SHP77 (cell line): ENCODE results near the gene ACOT7.
"Not testable (repeated sequence)": the region's sequence is repeated elsewhere in the genome, so short reads cannot be mapped to it uniquely, and the experiment has no call there.

Experiments
- DNase-seq, 2 experiments: peaks; one replicate each; lab custom pipeline; 2025; lab: John Stamatoyannopoulos, UW

The ACOT7 gene

GRCh38 chr1:6396998-6397397 is 3.4 kb upstream of the ACOT7 start:
- DNase-seq, result peak in 1 of 2 experiments; percentile 15

GRCh38 chr1:6395781-6396244 is 2.2 kb upstream of the ACOT7 start:
- DNase-seq, result not testable (repeated sequence)

GRCh38 chr1:6395130-6395529 is 1.6 kb upstream of the ACOT7 start:
- not testable (repeated sequence) for DNase-seq

- DNase-seq, result peak in 1 of 2 experiments; percentile 6
Measured at GRCh38 chr1:6392809-6393399, 663 bp downstream of the ACOT7 start.

DNA sequence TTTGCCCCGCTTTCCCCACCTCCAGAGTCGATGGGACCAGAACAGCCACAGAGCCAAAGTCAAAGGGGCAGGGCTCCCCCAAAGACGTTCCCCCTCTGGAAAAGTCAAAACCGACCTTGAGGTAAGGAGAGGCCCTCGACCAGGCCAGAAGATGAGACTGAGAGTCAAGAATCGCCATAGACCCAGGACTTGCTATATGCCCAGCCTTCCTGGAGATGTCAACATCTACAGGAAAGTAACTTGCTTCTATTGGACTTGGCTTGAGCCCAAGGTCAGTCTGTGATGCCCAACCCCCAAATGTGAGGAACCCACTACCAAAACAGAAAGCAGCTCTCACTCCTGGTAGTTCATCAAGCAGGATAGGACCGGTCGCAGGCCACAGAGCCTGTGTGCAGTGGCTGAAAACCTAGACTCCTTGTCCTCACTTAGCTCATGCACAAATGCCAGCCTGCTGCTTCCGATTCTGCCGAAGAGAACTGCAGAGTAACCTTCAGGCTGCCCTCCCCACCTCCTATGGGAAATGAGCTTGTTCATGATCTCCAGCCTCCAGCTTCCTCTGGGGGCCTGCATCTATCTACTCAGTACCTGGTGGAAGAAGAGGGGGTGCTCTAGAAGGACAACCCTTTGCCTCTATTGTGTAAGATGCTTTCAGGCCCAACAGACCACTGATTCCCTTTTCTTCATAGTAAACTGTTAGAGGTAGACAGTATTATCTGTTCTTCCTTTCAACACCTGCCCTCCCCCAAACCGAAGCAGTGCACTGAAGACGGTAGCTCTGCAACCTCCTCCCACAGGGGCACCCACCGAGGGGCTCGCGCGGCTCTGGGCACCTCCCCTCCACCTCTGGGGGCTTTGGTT is 1.4 kb downstream of the ACOT7 start:
- DNase-seq, result peak in 1 of 2 experiments; percentile 12

DNA sequence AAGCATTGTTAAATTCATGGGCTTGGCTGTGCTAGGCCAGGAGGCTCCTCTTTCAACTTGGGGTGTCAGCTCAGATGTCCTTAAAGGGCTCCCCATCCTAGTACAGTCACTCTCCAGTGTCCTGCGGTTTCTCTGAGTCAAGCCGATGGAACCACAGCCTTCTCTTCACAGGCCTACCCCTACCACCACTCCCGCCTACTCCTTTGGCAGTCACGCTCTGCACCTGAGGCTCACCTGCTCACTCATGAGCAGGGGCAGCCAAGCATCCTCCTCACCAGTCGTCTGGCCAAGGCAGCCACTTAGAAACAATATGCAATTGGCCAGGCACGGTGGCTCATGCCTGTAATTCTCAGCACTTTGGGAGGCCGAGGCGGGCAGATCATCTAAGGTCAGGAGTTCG is 3.6 kb downstream of the ACOT7 start:
- DNase-seq, result no peak

DNA sequence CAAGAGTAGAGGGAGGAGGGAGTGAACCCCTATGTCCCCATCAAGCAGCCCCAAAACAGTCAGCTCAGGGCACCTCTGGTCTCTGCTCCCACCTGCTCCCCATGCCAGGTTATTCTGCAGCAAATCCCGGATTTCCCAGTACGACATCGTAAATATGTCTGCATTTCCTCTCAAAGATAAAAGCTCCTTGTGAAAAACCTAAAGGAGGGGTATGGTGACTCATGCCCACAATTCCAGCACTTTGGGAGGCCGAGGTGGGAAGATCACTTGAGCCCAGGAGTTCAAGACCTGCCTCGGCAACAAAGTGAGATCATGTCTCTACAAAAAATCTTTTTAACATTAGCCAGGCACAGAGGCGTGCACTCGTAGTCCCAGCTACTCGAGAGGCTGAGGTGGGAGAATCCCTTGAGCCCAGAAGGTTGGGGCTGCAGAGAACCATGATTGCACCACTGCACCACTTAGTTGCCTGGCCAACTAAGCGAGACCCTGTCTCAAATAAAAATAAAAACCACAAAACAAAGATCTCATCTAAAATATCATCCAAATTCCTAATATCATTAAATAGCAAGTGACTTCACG is 7.1 kb downstream of the ACOT7 start:
- no peak for DNase-seq

GRCh38 chr1:6385488-6386191 is 7.9 kb downstream of the ACOT7 start:
- DNase-seq, result peak; percentile 25 to 72

- DNase-seq, result peak in 1 of 2 experiments; percentile 3
Measured at GRCh38 chr1:6384962-6385361, 8.6 kb downstream of the ACOT7 start.

DNA sequence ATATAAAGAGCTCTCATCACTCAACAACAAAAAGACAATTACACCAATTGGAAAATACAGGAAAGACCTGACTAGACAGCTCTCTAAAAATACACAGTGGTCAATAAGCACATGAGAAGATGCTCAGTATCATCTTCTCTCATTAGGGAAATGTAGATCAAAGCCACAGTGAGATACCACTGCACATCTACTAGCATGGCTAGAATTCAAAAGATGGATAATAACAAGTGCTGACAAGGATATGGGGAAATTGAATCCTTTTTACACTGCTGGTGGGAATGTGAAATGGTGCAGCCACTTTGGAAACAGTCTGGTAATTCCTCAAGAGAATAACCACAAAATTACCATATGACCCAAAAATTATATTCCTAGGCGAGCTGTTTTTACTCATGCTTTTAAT is 9.4 kb downstream of the ACOT7 start:
- DNase-seq, result no peak

- DNase-seq, result no peak
Measured at GRCh38 chr1:6380037-6380436, 13.5 kb downstream of the ACOT7 start.

DNA sequence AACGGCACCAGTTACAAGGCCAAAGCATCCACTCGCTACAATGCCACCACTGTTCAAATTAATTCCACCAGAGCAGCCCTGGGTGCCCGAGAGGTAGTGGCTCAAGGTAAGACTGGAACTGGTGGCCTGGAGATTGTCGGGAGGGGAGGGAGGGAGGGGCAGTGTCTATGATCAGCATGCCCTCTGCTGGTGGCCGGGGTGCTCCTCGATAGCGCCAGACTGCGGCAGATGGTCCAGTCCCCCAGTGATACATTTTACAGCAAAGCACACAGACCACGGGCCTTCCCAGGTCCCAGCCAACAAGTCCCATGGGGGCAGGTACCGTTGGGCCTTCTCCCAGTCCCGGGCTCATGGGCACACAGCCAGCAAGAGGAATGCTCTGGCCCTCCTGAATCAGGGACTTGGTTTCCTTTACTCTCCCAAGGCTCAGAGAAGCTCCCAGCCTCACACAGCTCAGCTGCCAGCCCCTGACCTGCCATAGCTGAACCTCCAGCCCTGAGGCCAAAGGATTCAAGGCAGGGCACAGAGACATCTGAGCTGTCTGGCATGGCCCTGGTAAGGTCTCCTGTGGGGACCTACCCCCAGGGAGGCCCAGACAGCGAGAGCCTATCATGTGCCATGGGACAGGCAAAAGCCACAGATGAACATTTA is 15.3 kb downstream of the ACOT7 start:
- DNase-seq, result peak; percentile 50 to 57

GRCh38 chr1:6373961-6374720 is 19.4 kb downstream of the ACOT7 start:
- DNase-seq, result peak; percentile 41 to 63

DNA sequence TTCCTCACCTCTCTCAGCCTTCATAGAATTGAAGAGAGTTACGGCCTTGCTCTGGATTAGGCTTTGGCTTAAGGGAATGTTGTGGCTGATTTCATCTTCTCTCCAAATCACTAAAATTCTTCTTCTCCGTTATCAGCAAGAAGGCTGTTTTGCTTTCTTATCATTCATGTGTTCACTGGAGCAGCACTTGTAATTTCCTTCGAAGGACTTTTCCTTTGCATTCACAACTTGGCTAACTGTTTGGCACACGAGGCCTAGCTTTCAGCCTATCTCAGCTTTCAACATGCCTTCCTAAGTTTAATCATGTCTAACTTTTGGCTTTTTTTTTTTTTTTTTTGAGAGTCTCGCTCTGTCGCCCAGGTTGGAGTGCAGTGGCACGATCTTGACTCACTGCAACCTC is 21.3 kb downstream of the ACOT7 start:
- not testable (repeated sequence) for DNase-seq

GRCh38 chr1:6370006-6370405 is 23.6 kb downstream of the ACOT7 start:
- no peak for DNase-seq

GRCh38 chr1:6367381-6368012 is 26.1 kb downstream of the ACOT7 start:
- DNase-seq, result peak in 1 of 2 experiments; percentile 12

DNA sequence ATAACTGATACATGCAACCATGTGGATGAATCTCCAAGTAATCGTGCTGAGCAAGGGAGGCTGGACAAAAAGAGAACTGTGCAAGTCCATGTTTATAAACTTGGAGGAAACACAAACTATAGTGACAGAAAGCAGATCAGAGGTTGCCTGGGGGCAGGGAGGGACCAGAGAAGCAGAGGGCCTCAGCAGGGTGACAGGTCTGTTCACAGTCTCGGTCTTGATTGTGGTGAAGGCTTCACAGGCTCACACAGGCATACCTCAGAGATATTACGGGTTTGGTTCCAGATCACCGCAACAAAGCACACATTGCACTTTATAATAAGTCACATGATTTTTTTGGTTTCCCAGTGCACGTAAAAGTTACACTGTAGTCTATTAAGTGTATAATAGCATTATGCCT is 28.5 kb downstream of the ACOT7 start:
- DNase-seq, result no peak

GRCh38 chr1:6363085-6363884 is 30.3 kb downstream of the ACOT7 start:
- peak; percentile 26 to 28 for DNase-seq

- DNase-seq, result no peak
Measured at GRCh38 chr1:6361124-6361775, 32.3 kb downstream of the ACOT7 start.
